Neural cell (in vitro differentiated cells): ENCODE data around the gene ASXL1. TPM values are rescaled to one million over a fixed set of nuclear protein-coding genes. Genes with fewer than 3 reads are reported as not detected.
"Not testable (repeated sequence)": the region's sequence is repeated elsewhere in the genome, so short reads cannot be mapped to it uniquely, and the experiment has no call there.

ENCODE experiments used
- H2AFZ ChIP-seq: fragments of 200-600, 300-800 bp; sonication (generic), shearing (Covaris generic); 2 replicates; pipeline ENCODE4 v1.6.0; 2014; ENCODE audit warnings: low read depth, mild to moderate bottlenecking, antibody characterized with exemption, low read length, moderate library complexity
- H3F3A ChIP-seq: fragments of 200-600 bp; shearing (Covaris generic); 2 replicates; pipeline ENCODE4 v1.6.1; 2016; ENCODE audit warnings: mild to moderate bottlenecking, moderate library complexity, mixed read lengths, antibody characterized with exemption, low read length; ENCODE audit not compliant: insufficient read depth, poor library complexity, severe bottlenecking
- H3K27ac ChIP-seq: fragments of 200-600, 300-800 bp; sonication (generic), shearing (Covaris generic); 2 replicates; pipeline ENCODE4 v1.5.1; 2014; ENCODE audit warnings: mild to moderate bottlenecking, low read length, moderate library complexity
- H3K27me3 ChIP-seq: fragments of 300-800, 200-600 bp; sonication (generic), shearing (Covaris generic); 2 replicates; pipeline ENCODE4 v1.6.0; 2014; ENCODE audit warnings: mild to moderate bottlenecking, low read depth, low read length, moderate library complexity; ENCODE audit not compliant: insufficient read depth
- H3K36me3 ChIP-seq: fragments of 300-800, 200-600 bp; sonication (generic), shearing (Covaris generic); 2 replicates; pipeline ENCODE4 v1.5.1; 2014; ENCODE audit warnings: mild to moderate bottlenecking, antibody characterized with exemption, low read length, moderate library complexity; ENCODE audit not compliant: insufficient read depth
- H3K4me2 ChIP-seq: fragments of 300-800, 200-600 bp; sonication (generic), shearing (Covaris generic); 2 replicates; pipeline ENCODE4 v1.6.0; 2014; ENCODE audit warnings: mild to moderate bottlenecking, low read length
- H3K4me3 ChIP-seq: fragments of 300-800, 200-600 bp; sonication (generic), shearing (Covaris generic); 2 replicates; pipeline ENCODE4 v1.5.1; 2014; ENCODE audit warnings: mild to moderate bottlenecking, low read length, moderate library complexity
- H3K79me2 ChIP-seq: fragments of 200-600 bp; shearing (Covaris generic); replicated peaks from 2 replicates; pipeline ENCODE4 v1.6.0; 2014; ENCODE audit warnings: mild to moderate bottlenecking, low read length, moderate library complexity; ENCODE audit not compliant: insufficient read depth
- H3K9ac ChIP-seq: fragments of 300-800, 200-600 bp; sonication (generic), shearing (Covaris generic); 2 replicates; pipeline ENCODE4 v1.6.1; 2016; ENCODE audit warnings: mild to moderate bottlenecking, low read length, mixed read lengths
- H3K9me2 ChIP-seq: fragments of 200-600 bp; shearing (Covaris generic); 2 replicates; pipeline ENCODE4 v1.6.1; 2016; ENCODE audit warnings: mild to moderate bottlenecking, low read length, mixed read lengths; ENCODE audit not compliant: insufficient read depth
- H3K9me3 ChIP-seq: fragments of 200-600, 300-800 bp; sonication (generic), shearing (Covaris generic); 2 replicates; pipeline ENCODE4 v1.6.1; 2016; ENCODE audit warnings: mild to moderate bottlenecking, mixed run types, low read length, moderate library complexity, mixed read lengths
- H4K20me1 ChIP-seq: fragments of 200-600 bp; shearing (Covaris generic); 2 replicates; pipeline ENCODE4 v1.6.1; 2016; ENCODE audit warnings: mild to moderate bottlenecking, mixed run types; ENCODE audit not compliant: insufficient read depth
- CTCF ChIP-seq: fragments of 450-650 bp; IDR thresholded peaks from 2 replicates; pipeline ENCODE4 v1.5.1; 2014; ENCODE audit warnings: antibody characterized with exemption, mild to moderate bottlenecking, moderate library complexity; ENCODE audit not compliant: poor library complexity, severe bottlenecking
- EP300 ChIP-seq: fragments of 450-650 bp; conservative IDR thresholded peaks from 2 replicates; pipeline ENCODE4 v1.6.1; 2014; ENCODE audit warnings: antibody characterized with exemption, mild to moderate bottlenecking, moderate library complexity; ENCODE audit not compliant: poor library complexity, severe bottlenecking
- EZH2 ChIP-seq: fragments of 200-600, 300-800 bp; shearing (Covaris generic), sonication (generic); IDR thresholded peaks from 2 replicates; pipeline ENCODE4 v1.6.1; 2014; ENCODE audit warnings: antibody characterized with exemption, low read length, borderline replicate concordance, mild to moderate bottlenecking; ENCODE audit not compliant: insufficient read depth, poor library complexity, severe bottlenecking
- MXI1 ChIP-seq: fragments of 450-650 bp; conservative IDR thresholded peaks from 2 replicates; pipeline ENCODE4 v1.6.1; 2014; ENCODE audit warnings: antibody characterized with exemption, mild to moderate bottlenecking; ENCODE audit not compliant: poor library complexity, severe bottlenecking
- POLR2AphosphoS5 ChIP-seq: IDR thresholded peaks from 2 replicates; pipeline ENCODE4 v1.6.1; 2012
- RAD21 ChIP-seq: fragments of 450-650 bp; conservative IDR thresholded peaks from 2 replicates; pipeline ENCODE4 v1.6.1; 2014; ENCODE audit warnings: antibody characterized with exemption, mild to moderate bottlenecking, moderate library complexity
- REST ChIP-seq: IDR thresholded peaks from 2 replicates; pipeline ENCODE4 v1.6.1; 2012; ENCODE audit warnings: borderline replicate concordance
- SMC3 ChIP-seq: fragments of 450-650 bp; conservative IDR thresholded peaks from 2 replicates; pipeline ENCODE4 v1.6.1; 2014; ENCODE audit warnings: antibody characterized with exemption, mild to moderate bottlenecking, moderate library complexity; ENCODE audit not compliant: poor library complexity
- TAF1 ChIP-seq: IDR thresholded peaks from 2 replicates; pipeline ENCODE4 v1.6.1; 2012; ENCODE audit warnings: low read depth
- polyA plus RNA-seq: library from polyadenylated mRNA; depleted of rRNA; stranded (reverse); fragments of >200 nt; gene quantifications from 2 replicates; pipeline ENCODE4 v1.2.3, GENCODE V29; 2014

ASXL1 gene
- polyA plus RNA-seq, 1 donor from 2014 or later: 45.9 TPM

GRCh38 chr20:32321390-32321789 lies 36.7 kb upstream of the ASXL1 start:
- no peaks in the 10 kb centered on the region for H3F3A ChIP-seq
- H3K4me2 ChIP-seq: no peak overlapping the region
- H2AFZ ChIP-seq: no peak overlapping the region
- H4K20me1 ChIP-seq: no peaks in the 10 kb centered on the region
- H3K4me3 ChIP-seq: no peak overlapping the region
- no peaks in the 10 kb centered on the region for H3K9me3 ChIP-seq
- no peak for TF ChIP-seq RAD21
- TF ChIP-seq REST: no peak
- no peak for TF ChIP-seq EZH2
- no peak for TF ChIP-seq SMC3
- TF ChIP-seq CTCF: no peak
- no peak for TF ChIP-seq EP300
- TF ChIP-seq POLR2AphosphoS5: no peak
- TF ChIP-seq TAF1: no peak
- TF ChIP-seq MXI1: no peak
- H3K9me2 ChIP-seq: no peaks in the 10 kb centered on the region
- H3K36me3 ChIP-seq: no peaks in the 10 kb centered on the region
- H3K9ac ChIP-seq: no peak overlapping the region
- no peaks in the 10 kb centered on the region for H3K79me2 ChIP-seq
- no peak overlapping the region for H3K27ac ChIP-seq
- no peaks in the 10 kb centered on the region for H3K27me3 ChIP-seq

GRCh38 chr20:32322260-32322659 lies 35.9 kb upstream of the ASXL1 start:
- H3F3A ChIP-seq, H3K4me2 ChIP-seq, H3K4me3 ChIP-seq, H3K9me3 ChIP-seq, H3K27me3 ChIP-seq, H3K27ac ChIP-seq, H4K20me1 ChIP-seq, H3K9me2 ChIP-seq, H2AFZ ChIP-seq, H3K36me3 ChIP-seq, H3K9ac ChIP-seq, H3K79me2 ChIP-seq: not testable (repeated sequence)

DNA sequence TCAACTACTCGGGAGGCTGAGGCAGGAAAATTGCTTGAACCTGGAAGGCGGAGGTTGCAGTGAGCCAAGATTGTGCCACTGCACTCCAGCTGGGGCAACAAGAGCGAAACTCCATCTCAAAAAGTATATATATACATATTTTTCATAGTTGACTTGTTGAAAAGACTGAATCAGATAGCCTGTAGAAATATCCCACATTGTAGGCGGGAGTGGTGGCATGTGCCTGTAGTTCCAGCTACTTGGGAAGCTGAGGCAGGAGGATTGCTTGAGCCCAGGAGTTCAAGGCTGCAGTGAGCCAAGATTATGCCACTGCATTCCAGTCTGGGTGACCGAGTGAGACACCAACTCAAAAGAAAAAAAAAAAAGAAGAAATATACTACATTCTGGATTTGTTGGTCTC lies 34.4 kb upstream of the ASXL1 start:
- H3K79me2 ChIP-seq, H3K9ac ChIP-seq, H3K27me3 ChIP-seq, H4K20me1 ChIP-seq, H3K36me3 ChIP-seq, H3K4me2 ChIP-seq, H3K9me2 ChIP-seq, H3K27ac ChIP-seq, H2AFZ ChIP-seq, H3K9me3 ChIP-seq, H3K4me3 ChIP-seq, H3F3A ChIP-seq: not testable (repeated sequence)
